OCI-LY7 (cell line): Measurements from ENCODE around the gene POLR1B. TPM values are rescaled to one million over a fixed set of nuclear protein-coding genes. Genes with fewer than 3 reads are reported as not detected.
"Not testable (repeated sequence)": the region's sequence is repeated elsewhere in the genome, so short reads cannot be mapped to it uniquely, and the experiment has no call there.

Source experiments
- BruUV-seq: library from RNA; stranded (reverse); fragments of 400-500 nt; replicated peaks from 2 replicates; lab custom pipeline; 2021; lab: Mats Ljungman, UMichigan
- CTCF ChIA-PET: fragments of 300-600 bp; sonication (Branson Sonifier 250); formaldehyde crosslinking; loops from one replicate; lab custom pipeline; 2022; ENCODE audit warnings: antibody characterized with exemption; ENCODE audit not compliant: unreplicated experiment; lab: Charles Lee
- POLR2A ChIA-PET: fragments of 300-600 bp; sonication (Branson Sonifier 250); formaldehyde crosslinking; loops from one replicate; lab custom pipeline; 2022; ENCODE audit warnings: antibody characterized with exemption; lab: Charles Lee
- DNase-seq: peaks from one replicate; pipeline ENCODE4 v3.0.0-alpha.2; 2015; ENCODE audit warnings: low spot score
- H2AFZ ChIP-seq: fragments of 200-600 bp; sonication (generic), shearing (Covaris generic); 2 replicates; pipeline ENCODE4 v1.6.1; 2014; ENCODE audit warnings: mild to moderate bottlenecking, antibody characterized with exemption, low read length, moderate library complexity
- H3K27ac ChIP-seq: fragments of 200-600 bp; sonication (generic); 2 replicates; pipeline ENCODE4 v1.5.1; 2014; ENCODE audit warnings: mixed run types, low read depth, mild to moderate bottlenecking, moderate library complexity, low read length, inconsistent platforms; ENCODE audit not compliant: poor library complexity, severe bottlenecking
- H3K36me3 ChIP-seq: fragments of 200-600 bp; sonication (generic); 2 replicates; pipeline ENCODE4 v1.6.1; 2014; ENCODE audit warnings: mild to moderate bottlenecking, antibody characterized with exemption, low read length, moderate library complexity, mixed read lengths; ENCODE audit not compliant: insufficient read depth
- H3K4me1 ChIP-seq: fragments of 200-600 bp; sonication (generic); 2 replicates; pipeline ENCODE4 v1.5.1; 2014; ENCODE audit warnings: mild to moderate bottlenecking, low read length; ENCODE audit not compliant: insufficient read depth, poor library complexity, severe bottlenecking
- H3K4me2 ChIP-seq: fragments of 200-600 bp; sonication (generic); 2 replicates; pipeline ENCODE4 v1.6.1; 2014; ENCODE audit warnings: mild to moderate bottlenecking, low read length
- H3K4me3 ChIP-seq: fragments of 200-600 bp; sonication (generic); 2 replicates; pipeline ENCODE4 v1.5.1; 2014; ENCODE audit warnings: mild to moderate bottlenecking, low read depth, low read length; ENCODE audit not compliant: poor library complexity, severe bottlenecking
- H3K79me2 ChIP-seq: fragments of 200-600 bp; sonication (generic); 2 replicates; pipeline ENCODE4 v1.6.1; 2016; ENCODE audit warnings: low read depth, mild to moderate bottlenecking, low read length, moderate library complexity, mixed read lengths; ENCODE audit not compliant: insufficient read depth
- H3K9me2 ChIP-seq: fragments of 200-600 bp; sonication (generic); 2 replicates; pipeline ENCODE4 v1.6.1; 2016; ENCODE audit warnings: mild to moderate bottlenecking, low read length, mixed read lengths; ENCODE audit not compliant: insufficient read depth
- H3K9me3 ChIP-seq: fragments of 200-600 bp; sonication (generic); 2 replicates; pipeline ENCODE4 v1.6.1; 2014; ENCODE audit warnings: mild to moderate bottlenecking, mixed run types, low read length, mixed read lengths
- H4K20me1 ChIP-seq: fragments of 200-600 bp; sonication (generic); 2 replicates; pipeline ENCODE4 v1.6.1; 2014; ENCODE audit warnings: mild to moderate bottlenecking, antibody characterized with exemption, low read length, moderate library complexity, mixed read lengths; ENCODE audit not compliant: insufficient read depth
- EZH2phosphoT487 ChIP-seq: fragments of 200-600 bp; sonication (generic); IDR thresholded peaks from 2 replicates; pipeline ENCODE4 v1.6.1; 2018; ENCODE audit warnings: low read depth, borderline replicate concordance, mild to moderate bottlenecking, mixed run types, antibody characterized with exemption, low read length, moderate library complexity, mixed read lengths
- intact Hi-C: fragments of 100-400 bp; cut with micrococcal nuclease; formaldehyde crosslinking; loops from one replicate; pipeline ENCODE4 v1.10.0; 2022; ENCODE audit not compliant: unreplicated experiment
- total RNA-seq, 2 experiments: library from RNA; depleted of rRNA in 1 of 2; stranded (reverse); fragments of >200 nt in 1 of 2; shearing (Covaris generic) in 1 of 2; gene quantifications; 2 replicates each; pipeline ENCODE4 v1.2.3, GENCODE V29; 2014 to 2022
- TF ChIP-seq, protein P1 (sequence below): fragments of 200-600 bp; sonication (generic); conservative IDR thresholded peaks from 2 replicates; pipeline ENCODE4 v1.5.1; 2014; ENCODE audit warnings: mild to moderate bottlenecking, antibody characterized with exemption, low read length, moderate library complexity, mixed read lengths

POLR1B gene
- total RNA-seq, 2 experiments from 2014 or later, result 30.5 to 44.7 TPM

DNA sequence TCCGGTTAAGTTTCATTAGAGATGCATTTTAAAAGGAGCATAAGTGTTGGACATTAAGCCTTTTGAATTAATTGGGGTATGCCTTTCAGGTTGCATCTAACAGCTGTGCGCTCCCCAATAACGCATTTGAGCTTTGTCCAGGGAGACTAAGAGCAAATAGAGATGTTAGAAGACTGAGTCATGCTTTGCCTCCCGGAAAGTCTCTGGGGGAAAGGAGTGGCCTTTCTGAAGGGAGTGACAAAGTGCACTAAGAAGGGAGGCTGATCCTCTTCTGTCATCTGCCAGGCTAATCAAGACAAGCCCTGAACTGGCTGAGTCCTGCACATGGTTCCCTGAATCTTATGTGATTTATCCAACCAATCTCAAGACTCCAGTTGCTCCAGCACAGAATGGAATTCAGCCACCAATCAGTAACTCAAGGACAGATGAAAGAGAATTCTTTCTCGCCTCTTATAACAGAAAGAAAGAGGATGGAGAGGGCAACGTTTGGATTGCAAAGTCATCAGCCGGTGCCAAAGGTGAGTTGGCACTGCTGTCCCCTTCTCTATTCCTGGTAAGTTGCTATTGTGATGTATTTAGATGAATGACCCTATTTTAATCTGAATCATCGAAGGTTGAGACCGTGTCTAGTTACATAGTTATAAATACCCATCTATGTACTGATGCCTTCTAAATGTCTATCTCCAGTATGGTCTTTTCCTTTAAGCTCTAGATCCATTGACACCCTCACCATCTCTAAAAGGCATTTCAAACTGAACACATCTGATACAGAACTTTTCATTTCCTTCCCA is 48.2 kb upstream of the POLR1B start:
- H3K9me2 ChIP-seq, result no peaks in the 10 kb centered on the region
- peaks cover 6% of the 10 kb centered on the region for H3K4me1 ChIP-seq
- DNase-seq, result no peak
- H3K27ac ChIP-seq, result no peak overlapping the region
- ChIA-PET POLR2A (interaction anchor here (0.8 to 1.2 kb wide), 2 partner anchors 9 to 10 kb away, joined by 3 read pairs; no protein-coding TSS in a partner anchor), CTCF (no interaction called here)
- TF ChIP-seq, protein P1, sequence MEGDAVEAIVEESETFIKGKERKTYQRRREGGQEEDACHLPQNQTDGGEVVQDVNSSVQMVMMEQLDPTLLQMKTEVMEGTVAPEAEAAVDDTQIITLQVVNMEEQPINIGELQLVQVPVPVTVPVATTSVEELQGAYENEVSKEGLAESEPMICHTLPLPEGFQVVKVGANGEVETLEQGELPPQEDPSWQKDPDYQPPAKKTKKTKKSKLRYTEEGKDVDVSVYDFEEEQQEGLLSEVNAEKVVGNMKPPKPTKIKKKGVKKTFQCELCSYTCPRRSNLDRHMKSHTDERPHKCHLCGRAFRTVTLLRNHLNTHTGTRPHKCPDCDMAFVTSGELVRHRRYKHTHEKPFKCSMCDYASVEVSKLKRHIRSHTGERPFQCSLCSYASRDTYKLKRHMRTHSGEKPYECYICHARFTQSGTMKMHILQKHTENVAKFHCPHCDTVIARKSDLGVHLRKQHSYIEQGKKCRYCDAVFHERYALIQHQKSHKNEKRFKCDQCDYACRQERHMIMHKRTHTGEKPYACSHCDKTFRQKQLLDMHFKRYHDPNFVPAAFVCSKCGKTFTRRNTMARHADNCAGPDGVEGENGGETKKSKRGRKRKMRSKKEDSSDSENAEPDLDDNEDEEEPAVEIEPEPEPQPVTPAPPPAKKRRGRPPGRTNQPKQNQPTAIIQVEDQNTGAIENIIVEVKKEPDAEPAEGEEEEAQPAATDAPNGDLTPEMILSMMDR, result no peak
- TF ChIP-seq EZH2phosphoT487, result no peak
- peaks cover 21% of the 10 kb centered on the region for H3K79me2 ChIP-seq
- no peak overlapping the region for H3K4me3 ChIP-seq
- H3K36me3 ChIP-seq, result peaks cover 64% of the 10 kb centered on the region
- no peak overlapping the region for H2AFZ ChIP-seq
- no TSS peak for BruUV-seq
- H3K4me2 ChIP-seq, result no peak overlapping the region
- H4K20me1 ChIP-seq, result no peaks in the 10 kb centered on the region
- intact Hi-C loops, result no loop called here
- peaks cover 7% of the 10 kb centered on the region; the same call in 1 of the 2 replicates for H3K9me3 ChIP-seq

GRCh38 chr2:112494828-112495227 is 47.4 kb upstream of the POLR1B start:
- CTCF ChIA-PET, result no interaction called here
- Histone ChIP-seq H4K20me1 (no peaks in the 10 kb centered on the region), H3K4me2 (no peak overlapping the region), H3K9me3 (peaks cover 2% of the 10 kb centered on the region; the same call in 1 of the 2 replicates), H3K9me2 (no peaks in the 10 kb centered on the region), H3K79me2 (peaks cover 15% of the 10 kb centered on the region), H3K4me1 (peaks cover 2% of the 10 kb centered on the region), H3K27ac (no peak overlapping the region), H3K4me3 (no peak overlapping the region), H3K36me3 (peaks cover 57% of the 10 kb centered on the region), H2AFZ (no peak overlapping the region)
- POLR2A ChIA-PET, result no interaction called here
- no peak for DNase-seq
- intact Hi-C loops, result no loop called here
- BruUV-seq, result no TSS peak
- TF ChIP-seq, protein P1, result no peak
- no peak for TF ChIP-seq EZH2phosphoT487

DNA sequence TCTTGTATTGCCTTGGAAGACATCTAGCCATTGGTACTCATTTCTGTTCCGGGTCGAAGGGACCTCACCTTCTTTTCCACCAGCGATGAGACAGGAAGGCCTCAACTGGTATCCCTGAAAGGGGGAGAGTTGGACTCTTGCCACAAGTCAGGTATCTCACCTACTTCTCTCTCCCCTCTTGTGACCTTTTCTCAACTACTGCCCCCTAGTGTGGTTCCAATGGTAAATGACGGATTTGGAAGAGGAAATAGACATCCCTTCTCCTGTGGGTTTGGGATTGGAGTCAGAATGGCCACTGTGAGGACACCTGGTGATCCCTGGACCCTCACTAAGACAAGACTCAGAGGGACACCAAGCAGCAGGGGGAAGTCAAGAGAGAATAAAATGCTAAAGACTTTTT is 46.4 kb upstream of the POLR1B start:
- TF ChIP-seq, protein P1, result 0 out of 2 replicates have a peak, but pooled peaks have one; percentile 19
- not testable (repeated sequence) for DNase-seq, H3K4me2 ChIP-seq

More for the DNA sequence above, 46.4 kb upstream of the POLR1B start:
- H3K9me2 ChIP-seq, H4K20me1 ChIP-seq, POLR2A ChIA-PET, BruUV-seq, CTCF ChIA-PET, H3K9me3 ChIP-seq, H3K27ac ChIP-seq, H3K4me3 ChIP-seq, H2AFZ ChIP-seq, H3K4me1 ChIP-seq, intact Hi-C loops: not testable (repeated sequence)
- Histone ChIP-seq H3K79me2 (peaks cover 11% of the 10 kb centered on the region; the same call in 1 of the 2 replicates), H3K36me3 (peaks cover 52% of the 10 kb centered on the region)
